ENCODE data around the gene UTS2B.

UTS2B gene

DNA sequence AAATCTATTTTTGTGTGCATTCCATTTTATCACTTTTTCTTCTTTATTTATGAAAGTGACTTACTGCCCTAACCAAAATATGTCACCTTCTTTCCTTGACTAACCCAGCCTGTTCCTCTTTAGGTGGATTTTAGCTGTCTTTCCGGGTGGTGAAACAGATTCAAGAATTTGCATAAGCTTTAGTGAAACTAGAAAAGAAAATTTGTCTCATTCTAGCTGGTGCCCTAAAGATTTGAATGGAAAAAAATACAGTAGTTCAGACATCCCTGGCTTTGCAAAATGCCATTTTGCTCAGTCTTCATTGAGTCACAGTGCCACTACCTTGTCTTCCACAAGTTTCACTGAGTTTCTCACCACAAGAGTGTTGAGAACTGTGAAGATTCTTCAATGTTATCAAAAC, 29.3 kb downstream of the UTS2B start:
- DNase-seq (ENCODE audit: low spot score) = no peak
- H3K27ac ChIP-seq = no peak overlapping the region
- no peak for TF ChIP-seq CTCF (IDR thresholded peaks at IDR 0.05)
- no peak overlapping the region for H3K4me3 ChIP-seq

GRCh38 chr3:191300422-191300821, 29.9 kb downstream of the UTS2B start:
- no peak overlapping the region for H3K27ac ChIP-seq
- H3K4me3 ChIP-seq = no peak overlapping the region
- no peak for DNase-seq (ENCODE audit: low spot score)
- TF ChIP-seq CTCF (IDR thresholded peaks at IDR 0.05) = no peak

- H3K4me3 ChIP-seq = no peak overlapping the region
- DNase-seq (ENCODE audit: low spot score) = no peak
- TF ChIP-seq CTCF (IDR thresholded peaks at IDR 0.05) = no peak
- H3K27ac ChIP-seq = no peak overlapping the region
Measured at GRCh38 chr3:191298846-191299245, 31.5 kb downstream of the UTS2B start.

DNA sequence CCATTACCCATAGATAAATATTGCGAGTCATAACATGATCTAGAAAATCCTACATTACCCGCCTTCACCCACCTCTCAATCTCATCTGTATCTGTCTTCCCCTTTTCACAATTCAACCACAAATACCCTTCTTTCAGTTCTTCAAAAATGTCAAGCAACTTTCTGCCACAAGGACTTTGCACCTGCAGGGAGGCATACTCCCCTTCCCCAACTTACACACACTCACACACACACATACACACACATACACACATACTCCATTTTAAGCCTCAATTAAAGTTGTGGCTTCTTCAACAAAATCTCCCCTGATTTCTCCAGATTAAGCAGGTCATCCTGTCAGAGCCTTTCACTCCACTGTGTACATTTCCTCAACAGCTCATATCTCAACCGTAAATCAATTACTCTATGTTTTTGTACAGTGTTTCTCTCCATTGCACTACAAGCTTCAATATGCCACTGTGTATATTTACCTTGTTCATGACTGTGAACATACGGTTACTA, 34.2 kb downstream of the UTS2B start:
- Histone ChIP-seq H3K4me3 (no peak overlapping the region), H3K27ac (no peak overlapping the region)
- DNase-seq (ENCODE audit: low spot score) = no peak
- no peak for TF ChIP-seq CTCF (IDR thresholded peaks at IDR 0.05)

- no peak for DNase-seq (ENCODE audit: low spot score)
- Histone ChIP-seq H3K27ac (no peak overlapping the region), H3K4me3 (no peak overlapping the region)
- TF ChIP-seq CTCF (IDR thresholded peaks at IDR 0.05) = no peak
Measured at GRCh38 chr3:191294291-191294690, 36.0 kb downstream of the UTS2B start.

DNA sequence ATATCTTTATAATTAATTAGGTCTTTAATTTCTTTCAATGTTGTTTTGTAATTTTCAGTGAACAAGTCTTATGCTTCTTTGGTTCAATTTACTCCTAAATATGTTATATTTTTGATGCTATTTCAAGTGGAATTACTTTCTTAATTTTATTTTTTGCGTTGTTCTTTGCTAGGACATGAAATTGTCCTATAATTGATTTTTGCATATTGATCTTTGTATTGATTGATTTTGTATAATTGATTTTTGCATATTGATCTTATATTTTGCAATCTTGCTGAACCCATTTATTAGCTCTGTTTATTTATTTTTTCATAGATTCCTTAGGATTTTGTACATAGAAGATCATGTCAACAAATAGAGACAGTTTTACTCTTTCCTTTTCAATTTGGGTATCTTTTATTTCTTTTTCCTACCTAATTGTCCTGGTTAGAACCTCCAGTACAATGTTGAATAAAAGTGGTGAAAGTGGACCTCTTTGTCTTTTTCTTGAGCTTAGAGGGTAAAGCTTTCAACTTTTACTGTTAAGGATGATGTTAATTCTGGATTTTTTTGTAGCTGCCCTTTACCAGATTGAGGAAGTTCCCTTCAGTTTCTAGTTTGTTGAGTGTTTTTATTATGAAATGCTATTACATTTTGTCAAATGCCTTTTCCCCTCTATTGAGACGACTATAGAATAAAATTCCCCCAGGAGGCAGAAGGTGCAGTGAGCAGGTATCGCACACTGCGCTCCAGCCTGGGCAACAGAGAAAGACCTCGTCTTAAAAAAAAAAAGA, 37.9 kb downstream of the UTS2B start:
- no peak for DNase-seq (ENCODE audit: low spot score)
- Histone ChIP-seq H3K27ac (no peak overlapping the region), H3K4me3 (no peak overlapping the region)
- no peak for TF ChIP-seq CTCF (IDR thresholded peaks at IDR 0.05)
